GM18907 (cell line): ENCODE measurements around the gene TMEM134.

Experiments
- ATAC-seq: cut with Tn5 transposase; IDR thresholded peaks from one replicate; pipeline ENCODE4 v1.9.1; 2021; ENCODE audit warnings: mild to moderate bottlenecking, moderate library complexity; ENCODE audit not compliant: unreplicated experiment

The TMEM134 gene

DNA sequence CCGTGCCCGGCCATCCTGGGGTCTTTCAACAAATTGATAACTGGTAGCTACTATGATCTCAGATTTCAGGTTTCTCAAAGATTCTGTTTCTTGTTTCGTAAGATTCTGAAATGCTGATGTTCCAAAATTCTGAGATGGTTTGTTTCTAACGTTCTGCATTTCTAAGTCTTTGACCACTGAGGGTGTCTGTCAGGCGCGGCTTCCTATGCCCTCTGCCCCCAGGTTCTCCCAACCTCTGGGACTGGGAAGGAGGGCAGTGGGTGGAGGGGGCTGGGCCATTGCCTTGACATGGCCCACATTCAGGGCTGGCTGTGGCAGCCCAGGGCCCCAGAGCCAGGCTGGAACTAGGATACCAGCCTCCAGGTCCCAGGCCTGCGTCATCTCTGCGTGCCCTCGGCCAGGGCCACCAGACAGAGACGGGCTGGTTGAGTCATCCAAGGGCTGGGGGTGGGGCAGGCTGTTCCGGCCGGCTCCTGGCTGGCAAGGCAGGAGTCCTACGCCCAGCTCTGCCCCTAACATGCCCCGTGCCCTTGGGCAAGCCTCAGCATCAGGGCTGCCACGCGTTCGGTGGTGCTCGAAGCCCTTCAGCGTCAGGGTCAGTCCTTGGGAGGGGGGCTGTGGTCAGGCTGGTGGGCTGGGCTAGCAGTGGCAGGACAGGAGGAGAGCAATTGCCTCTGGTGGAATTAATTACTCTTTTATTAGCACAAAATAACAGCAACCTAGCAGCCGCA lies 5.2 kb downstream of the TMEM134 start:
- no peak for ATAC-seq

DNA sequence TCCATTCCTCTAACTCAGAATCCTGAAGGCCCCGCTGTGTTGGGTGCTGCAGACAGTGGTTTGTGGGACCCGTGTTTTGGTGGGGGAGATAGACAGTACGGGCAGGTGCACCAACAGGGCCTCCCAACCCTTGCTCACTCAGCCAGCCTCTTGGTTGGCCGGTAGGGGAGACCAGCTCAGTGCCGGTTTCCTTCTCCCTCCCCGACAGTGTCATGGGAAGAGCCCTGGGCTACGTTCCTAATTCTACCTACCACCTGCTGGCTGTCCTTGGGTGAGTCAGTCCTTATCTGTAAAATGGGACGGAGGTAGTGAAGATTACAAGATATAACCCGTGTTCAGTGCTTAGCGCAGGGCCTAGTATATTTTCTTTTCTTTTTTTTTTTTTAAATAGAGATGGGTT lies 5.9 kb downstream of the TMEM134 start:
- no peak for ATAC-seq

DNA sequence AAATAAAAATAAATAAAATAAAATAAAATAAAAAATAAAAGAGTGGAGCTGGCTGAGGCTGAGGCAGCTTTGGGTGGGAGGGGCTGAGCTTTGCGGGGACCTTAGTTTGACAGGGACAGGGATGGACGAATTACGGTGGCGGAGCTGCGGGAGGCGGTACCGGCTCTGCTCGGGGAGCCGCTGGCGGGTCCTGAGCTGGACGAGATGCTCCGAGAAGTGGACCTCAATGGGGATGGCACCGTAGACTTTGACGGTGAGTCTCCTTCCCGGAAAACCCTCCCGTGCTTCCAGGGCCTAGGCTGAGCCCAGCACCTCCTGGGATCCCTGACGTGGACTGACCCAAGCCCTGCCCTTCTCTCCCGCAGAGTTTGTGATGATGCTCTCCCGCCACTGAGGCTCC lies 10.8 kb downstream of the TMEM134 start:
- no peak for ATAC-seq

DNA sequence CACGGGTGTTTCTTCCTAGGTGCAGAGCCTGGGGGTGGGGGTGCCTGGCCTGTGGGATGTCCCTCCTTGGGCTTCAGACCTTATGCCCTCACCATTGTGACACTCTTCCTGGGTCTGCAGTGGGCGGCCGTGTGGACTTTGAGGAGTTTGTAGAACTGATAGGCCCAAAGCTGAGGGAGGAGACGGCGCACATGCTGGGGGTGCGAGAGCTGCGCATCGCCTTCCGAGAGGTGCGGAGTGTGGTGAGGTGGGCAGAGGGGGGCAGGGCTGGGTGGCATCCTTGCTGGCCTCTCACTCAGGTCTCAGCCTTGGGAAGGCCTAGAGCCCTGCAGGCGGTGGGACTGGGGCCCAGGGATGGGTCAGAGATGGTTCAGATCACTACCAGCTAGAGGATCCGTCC lies 11.6 kb downstream of the TMEM134 start:
- no peak for ATAC-seq

DNA sequence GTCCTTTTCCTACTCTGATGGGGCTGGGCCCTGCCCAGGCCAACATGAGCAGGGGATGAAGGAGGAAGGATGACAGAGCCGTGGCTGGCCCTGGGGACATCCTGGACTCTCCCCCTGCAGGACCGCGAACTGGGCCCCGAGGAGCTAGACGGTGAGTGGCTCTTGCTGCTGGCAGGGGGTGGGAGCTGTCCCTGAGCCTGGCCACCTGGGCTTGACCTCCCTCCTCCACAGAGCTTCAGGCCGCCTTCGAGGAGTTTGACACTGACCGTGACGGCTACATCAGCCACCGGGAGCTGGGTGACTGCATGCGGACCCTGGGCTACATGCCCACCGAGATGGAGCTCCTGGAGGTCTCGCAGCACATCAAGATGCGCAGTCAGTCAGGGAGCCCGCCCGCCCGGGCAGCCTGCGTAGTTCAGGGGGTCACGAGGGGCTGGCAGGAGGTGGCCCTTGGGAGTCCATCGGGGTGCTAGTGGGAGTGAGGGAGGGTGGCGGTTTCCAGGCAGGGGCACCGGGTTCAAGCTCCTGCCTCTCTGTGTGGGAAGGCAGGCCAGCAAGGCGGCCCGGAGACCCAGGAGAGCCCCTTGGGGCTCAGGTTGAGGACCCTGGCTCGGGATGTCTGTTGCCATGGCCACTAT lies 12.9 kb downstream of the TMEM134 start:
- no peak for ATAC-seq

DNA sequence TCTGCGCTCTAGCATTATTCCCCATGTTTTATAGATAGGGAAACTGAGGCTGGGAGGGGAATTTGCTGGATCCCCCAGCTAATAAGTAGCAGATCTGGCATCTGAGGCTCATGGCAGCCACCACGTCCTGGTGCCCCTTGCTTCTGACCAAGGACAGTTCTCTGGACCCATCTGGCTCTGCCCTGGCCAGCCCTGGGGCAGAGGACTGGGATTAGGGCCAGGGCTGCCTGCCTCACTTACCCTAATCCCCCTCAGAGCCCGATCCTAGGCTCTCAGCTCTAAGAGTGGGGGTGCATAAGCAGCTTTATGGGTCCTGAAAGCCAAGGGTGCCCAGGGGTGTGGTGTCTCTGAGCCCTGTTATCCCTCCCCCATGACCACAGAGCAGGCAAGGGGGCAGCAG lies 14.0 kb downstream of the TMEM134 start, which contains the start of gene CABP4:
TSS of gene CABP4 (plus strand) at position 301 of the 400 bp plus-strand sequence. CDS start at position 371, 70 bp downstream.
- ATAC-seq, result no peak

DNA sequence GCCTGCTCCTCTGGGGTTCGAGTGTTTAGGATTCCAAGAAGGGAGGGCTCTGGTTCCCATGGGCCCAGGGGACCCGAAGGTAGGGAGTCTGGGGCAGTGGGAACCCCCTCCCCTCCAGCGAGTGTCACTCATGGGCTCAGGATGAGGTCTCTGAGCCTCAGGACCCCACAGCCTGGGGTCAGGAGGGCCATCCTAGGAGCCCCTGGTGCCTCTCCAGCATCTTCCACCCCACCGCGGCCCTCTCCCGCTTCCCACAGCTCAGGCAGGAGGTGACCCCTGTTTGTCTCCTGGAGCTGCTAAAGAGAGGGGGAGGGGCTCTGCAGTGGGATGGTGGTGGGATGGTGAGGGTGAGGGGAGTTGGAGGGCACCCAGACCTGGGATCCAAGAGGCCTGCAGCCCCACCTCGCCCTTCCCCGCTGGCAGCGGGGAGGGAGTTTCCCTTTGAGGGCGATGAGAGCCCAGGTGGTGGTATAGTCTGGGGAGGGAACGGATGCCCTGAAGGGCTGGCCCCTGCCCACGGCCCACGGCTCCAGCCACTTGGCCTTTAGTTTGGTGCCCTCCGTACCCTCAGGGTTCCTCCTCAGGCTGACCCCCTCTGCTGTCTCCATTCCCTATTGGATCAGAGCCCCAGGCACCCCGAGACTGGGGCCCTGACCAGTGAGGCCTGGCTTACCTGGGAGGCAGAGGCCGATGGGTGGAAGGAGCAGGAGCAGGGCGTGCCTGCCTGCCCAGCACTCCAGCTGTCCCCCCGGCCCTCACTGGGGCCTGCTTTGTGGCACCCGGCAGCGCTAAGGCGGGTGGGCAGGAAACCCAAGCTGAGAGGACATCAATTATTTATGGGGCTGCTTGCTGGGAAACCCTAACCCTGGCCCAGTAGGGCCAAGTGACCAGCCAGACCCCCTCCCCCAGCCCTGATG lies 15.0 kb downstream of the TMEM134 start:
- no peak for ATAC-seq

DNA sequence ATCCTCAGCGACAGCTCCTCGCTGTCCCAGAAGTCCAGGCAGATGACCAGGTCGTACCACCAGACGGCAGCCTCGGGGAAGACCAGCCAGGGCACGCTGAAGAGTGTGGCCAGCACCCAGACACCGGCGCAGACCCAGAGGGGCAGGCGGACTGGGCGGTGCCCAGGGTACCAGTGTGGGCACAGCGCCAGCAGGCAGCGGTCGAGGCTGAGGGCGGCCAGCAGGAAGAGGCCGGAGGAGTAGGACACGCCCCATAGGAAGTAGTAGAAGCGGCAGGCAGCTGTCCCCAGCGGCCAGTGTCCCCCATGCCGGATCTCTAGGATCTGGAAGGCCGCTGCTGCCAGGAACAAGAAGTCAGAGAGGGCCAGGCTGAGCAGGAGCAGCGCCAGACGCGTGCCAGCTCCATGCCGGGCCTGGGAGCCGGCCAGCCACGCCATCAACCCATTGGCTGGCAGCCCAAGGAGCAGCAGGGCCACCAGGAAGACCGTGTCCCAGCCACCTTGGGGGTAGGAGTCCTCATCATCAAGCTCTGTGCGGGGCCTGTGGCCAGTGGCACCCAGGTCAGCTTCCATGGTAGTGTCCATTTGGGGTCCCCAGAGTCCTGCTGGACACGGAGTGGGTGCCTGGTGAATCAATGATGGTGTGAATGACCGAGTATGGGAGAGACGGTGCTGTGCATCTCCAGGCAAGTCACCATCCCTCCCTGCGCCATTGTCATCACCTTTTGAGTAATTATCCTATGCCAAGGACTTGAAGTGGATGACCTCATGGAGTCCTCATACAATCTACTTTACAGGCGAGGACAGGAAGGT lies 16.7 kb downstream of the TMEM134 start, which contains the start of gene GPR152:
TSS of gene GPR152 (minus strand) at position 589 of the 812 bp plus-strand sequence. CDS start at position 584, 5 bp downstream.
- ATAC-seq, result no peak

DNA sequence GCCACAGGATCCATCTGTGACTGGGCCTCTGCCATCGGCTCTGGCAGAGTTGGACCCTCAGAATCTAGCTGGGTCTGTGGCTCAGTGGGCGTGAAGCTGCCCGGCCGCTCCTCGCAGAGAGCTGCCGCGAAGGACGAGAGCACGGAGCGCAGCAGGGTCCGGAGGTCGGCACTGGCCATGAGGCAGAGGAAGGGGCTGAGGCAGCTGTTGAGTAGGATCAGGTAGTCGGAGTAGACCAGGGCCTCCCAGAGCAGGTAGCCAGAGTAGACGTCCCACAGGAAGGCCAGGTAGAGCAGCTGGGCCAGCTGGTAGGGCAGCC lies 17.4 kb downstream of the TMEM134 start:
- no peak for ATAC-seq

DNA sequence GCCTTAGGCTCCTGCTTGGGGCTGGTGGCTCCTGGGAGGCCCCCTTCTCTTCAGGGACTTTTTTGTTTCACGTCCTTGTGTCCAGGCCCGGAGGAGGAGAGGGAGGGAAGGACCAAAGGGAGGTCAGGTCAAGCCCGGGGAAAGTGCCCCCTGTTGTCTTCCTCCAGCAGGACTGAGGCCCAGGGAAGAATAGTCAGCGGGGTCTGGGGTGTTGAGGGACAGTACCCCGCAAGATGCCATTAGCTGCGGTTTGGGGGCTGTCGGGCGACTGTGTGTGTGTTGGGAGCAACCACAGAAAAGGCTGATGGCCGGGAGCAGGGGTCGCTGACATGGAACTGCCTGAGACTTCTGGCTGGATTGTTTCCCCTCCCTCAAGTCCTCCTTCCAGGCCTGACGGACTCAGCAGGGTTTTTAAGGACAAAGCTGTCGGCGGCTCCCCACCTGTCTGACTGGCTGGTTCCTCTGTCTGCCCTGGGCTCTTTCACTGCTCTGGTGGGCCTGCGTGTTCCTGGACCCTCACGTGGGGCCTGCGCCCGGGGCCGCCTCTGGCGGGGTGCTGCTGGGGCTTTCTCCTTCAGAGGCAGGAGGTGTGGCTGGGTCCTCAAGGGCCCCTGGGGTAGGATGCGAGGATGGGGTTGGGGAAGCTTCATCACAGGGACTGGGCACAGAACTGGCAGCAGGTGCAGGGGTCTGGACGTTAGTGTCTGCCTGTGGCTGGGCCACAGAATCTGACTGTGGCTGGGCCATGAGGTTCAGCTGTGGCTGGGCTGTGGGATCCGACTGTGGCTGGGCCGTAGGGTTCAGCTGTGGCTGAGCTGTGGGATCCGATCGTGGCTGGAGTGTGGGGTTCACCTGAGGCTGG lies 18.0 kb downstream of the TMEM134 start:
- no peak for ATAC-seq

DNA sequence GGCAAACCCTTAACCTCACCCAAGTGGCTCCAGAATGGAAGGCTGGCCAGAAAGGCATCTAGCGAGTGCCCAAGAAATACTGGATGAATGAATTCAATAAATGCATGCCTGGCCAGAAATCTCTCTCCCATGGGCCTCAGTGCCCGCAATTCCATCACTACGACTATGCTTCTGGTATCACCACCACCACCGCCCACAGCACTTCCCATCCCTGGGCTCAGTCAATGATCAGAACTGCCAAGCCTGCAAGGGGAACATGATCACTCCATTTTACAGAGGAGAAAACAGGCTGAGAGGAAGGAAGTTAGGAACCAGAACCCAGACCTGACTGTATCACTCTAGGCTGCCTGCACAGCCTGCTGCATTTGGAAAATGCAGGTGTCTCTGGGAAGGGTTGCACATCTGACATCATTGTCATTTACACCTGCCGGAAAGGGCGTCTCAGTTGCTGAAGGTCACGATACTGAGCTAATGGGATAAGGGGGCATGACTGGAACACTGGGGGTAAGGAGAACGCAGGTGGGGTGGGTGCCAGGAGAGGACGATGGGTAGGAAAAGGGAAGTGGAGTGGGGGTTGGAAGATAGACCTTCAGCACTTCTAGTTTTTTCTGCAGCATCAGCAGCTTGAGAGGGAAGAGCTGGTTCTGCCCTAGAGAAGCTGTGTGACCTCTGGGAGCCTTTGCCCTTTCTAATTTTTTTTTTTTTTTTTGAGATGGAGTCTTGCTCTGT lies 19.8 kb downstream of the TMEM134 start:
- no peak for ATAC-seq

DNA sequence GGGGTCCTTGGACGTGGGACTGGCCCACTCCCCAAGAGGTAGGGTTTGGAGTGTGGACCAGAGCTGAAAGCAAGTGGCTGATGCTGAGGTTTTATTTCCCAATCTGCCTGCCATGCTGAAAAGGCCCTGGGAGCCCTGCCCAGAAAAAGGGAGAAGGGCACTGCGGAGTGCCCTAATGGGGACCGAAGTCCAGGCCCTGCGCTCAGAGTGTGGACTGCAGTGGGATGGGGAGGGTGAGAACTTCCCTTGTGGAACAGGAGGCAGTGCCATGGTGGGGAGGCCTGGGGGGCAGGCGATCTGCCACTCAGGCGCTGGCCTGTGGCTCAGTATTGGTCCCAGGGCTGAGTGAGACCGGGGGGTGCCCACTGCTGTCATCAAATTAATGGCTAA lies 20.8 kb downstream of the TMEM134 start:
- ATAC-seq, result no peak

DNA sequence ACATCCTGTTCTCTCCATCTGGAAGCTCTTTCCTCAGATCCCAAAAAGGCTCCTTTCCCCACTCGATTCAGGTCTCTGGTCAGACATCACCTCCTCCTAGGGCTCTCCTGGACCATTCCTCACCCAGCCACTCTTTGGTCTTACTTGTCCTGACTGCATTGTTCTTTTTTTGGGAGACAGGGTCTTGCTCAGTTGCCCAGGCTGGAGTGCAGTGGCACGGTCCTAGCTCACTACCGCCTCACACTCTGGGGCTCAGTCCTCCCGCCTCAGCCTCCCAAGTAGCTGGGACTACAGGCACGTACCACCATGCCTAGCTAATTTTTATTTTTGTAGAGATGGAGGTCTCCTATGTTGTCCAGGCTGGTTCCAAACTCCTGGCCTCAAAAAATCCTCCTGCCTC lies 23.5 kb downstream of the TMEM134 start:
- ATAC-seq, result no peak

DNA sequence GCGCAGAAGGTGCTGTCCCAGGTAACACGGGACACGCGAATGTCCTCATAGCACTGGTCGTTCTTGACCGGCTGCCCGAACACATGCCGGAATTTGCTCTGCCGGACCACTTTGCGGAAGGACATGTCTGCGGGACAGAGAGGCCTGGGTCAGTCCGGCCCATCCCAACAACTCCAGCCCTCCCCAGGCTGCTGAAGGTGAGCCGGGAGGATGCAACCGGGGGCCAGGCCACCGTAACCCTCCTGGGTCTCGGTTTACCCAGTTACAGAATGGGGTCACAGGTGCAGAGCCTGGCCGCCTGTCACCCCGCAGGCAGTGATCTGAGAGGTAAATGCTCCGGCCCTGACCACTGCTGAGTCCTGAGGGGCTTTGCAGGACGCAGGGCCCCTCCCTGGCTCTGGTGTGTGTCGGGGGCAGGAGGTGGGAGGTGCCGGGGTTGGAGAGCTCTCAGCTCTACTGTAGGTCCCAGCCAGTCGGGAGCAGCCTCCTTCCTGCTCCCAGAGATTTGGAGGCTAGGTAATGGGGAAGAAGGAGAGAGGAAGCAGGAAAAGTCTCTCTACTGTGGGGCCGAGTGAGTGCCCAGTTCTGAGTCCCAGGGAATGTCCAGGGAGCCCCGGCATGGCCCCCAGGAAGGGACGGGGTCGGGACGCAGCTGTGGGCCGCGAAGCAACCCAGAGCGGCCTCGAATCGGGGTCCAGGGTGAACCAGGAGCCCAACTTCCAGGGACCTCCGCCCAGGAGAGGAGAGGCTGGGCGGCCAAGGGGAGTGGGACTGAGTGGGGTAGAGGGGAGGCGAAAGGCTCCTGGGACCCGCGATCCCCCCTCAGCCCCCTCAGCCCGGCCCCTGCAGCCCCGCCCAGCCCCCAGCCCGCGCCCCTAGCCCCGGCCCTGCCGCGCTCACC lies 26.3 kb downstream of the TMEM134 start:
- ATAC-seq, result no peak

DNA sequence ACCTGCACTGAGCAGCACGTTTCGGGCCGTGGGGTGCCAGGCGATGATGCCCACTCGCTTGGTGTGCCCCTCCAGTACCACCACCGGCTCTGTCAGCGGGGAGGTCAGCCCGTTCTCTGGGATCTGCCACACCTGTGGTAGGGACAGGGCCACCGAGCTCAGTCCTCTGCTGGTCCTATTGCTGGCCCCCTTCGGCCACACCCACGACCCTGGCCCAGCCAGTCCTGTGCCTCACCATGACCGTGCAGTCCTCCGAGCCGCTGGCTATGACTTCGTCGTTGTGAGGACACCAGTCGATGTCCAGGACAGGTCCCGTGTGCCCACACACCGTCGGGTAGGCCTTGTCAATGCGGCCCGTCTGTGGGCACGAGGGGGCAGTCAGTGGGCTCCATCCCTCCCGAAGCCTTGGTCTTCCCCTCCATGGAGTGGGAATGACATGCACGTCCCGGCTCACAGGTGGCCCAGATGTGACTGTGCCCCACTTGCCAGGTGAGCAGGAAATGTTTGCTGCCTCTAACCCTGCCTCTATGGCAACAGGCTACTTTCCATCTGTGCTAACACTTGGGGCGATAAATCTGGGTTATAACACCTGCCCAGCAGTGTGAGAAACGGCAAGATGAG lies 27.2 kb downstream of the TMEM134 start:
- ATAC-seq, result no peak

DNA sequence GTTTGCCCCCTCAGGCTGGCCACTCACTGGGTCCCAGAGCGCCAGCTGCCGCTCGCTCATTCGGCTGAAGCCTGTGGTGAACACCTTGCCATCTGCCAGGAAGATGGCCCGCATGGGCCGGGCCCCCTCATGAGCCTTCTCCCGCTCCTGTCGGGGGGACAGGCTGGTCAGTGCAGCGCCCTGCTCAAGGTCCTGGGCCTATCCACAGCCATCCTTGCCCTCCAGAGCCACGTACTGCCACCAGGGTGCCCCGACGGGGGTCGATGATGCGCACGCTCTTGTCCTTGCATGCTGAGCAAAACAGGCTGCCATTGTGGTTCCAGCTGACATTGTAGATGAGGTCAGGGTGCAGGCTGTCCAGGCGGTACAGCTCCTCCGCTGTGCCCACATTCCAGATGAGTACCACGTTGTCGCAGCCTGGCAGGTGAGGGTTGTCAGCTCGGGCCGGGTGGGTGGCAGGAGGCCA lies 27.9 kb downstream of the TMEM134 start:
- ATAC-seq, result no peak

DNA sequence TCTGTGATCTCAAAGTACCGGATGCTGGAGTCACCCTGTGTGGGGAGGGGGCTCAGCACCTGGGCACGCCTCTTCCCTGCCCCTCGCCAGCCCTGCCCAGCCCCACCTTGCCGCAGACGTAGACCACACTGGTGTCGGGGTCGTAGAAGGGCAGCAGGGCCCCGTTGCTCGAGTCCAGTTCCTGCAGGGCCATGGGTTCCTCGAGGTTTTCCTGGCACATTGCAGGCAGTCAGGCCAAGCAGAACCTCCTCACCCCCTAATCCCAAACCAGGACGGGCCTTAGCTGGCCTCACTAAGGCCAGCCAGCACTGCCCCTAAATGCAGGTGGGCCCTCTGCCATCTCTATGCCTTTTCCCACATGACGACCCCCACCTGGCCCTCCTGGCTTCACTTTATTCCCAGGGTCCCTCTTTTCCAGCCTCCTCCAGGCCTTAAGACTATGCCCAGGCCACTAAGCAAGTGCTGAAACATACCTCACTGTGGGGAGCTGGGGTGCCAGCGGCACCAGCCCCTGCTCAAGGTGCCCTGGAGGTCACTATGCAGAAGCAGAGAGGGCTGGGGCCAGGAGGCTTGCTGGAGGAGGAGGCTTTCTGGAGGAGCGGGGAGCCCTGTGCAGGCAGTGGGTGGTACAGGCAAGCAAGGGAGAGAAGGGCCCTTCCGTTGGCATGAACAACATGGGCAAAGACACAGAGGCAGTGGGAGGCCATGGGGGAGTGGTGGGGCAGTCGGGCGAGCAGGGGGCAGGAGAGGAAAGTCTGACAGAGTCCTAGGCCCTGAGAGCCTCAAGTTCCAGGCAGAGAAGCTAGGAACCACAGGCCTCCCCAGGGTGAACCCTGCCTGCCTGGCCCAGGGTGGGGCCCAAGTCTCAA lies 28.6 kb downstream of the TMEM134 start:
- ATAC-seq, result no peak
